Choroid plexus epithelial cell (primary cell): ENCODE data around the gene IREB2.

Experiments used
- DNase-seq: peaks from one replicate; pipeline ENCODE4 v3.0.0-alpha.2; 2010; ENCODE audit warnings: low read depth
- H3K4me3 ChIP-seq: 2 replicates; pipeline ENCODE4 v1.5.1; 2011; ENCODE audit warnings: low read depth, mild to moderate bottlenecking, control low read depth, low read length, moderate library complexity
- TF ChIP-seq, protein P1 (sequence below): conservative IDR thresholded peaks from 2 replicates; pipeline ENCODE4 v1.5.1; 2011; ENCODE audit warnings: low read depth, mild to moderate bottlenecking, control low read depth, inconsistent platforms, low read length, moderate library complexity

The IREB2 gene

GRCh38 chr15:78417754-78418630, 20.0 kb upstream of the IREB2 start:
- TF ChIP-seq, protein P1, sequence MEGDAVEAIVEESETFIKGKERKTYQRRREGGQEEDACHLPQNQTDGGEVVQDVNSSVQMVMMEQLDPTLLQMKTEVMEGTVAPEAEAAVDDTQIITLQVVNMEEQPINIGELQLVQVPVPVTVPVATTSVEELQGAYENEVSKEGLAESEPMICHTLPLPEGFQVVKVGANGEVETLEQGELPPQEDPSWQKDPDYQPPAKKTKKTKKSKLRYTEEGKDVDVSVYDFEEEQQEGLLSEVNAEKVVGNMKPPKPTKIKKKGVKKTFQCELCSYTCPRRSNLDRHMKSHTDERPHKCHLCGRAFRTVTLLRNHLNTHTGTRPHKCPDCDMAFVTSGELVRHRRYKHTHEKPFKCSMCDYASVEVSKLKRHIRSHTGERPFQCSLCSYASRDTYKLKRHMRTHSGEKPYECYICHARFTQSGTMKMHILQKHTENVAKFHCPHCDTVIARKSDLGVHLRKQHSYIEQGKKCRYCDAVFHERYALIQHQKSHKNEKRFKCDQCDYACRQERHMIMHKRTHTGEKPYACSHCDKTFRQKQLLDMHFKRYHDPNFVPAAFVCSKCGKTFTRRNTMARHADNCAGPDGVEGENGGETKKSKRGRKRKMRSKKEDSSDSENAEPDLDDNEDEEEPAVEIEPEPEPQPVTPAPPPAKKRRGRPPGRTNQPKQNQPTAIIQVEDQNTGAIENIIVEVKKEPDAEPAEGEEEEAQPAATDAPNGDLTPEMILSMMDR: no peak
- H3K4me3 ChIP-seq: no peak overlapping the region
- peak; percentile 62 for DNase-seq

- DNase-seq: no peak
- H3K4me3 ChIP-seq: no peak overlapping the region
- TF ChIP-seq, protein P1: no peak
Measured at GRCh38 chr15:78418686-78419085, 19.3 kb upstream of the IREB2 start.

DNA sequence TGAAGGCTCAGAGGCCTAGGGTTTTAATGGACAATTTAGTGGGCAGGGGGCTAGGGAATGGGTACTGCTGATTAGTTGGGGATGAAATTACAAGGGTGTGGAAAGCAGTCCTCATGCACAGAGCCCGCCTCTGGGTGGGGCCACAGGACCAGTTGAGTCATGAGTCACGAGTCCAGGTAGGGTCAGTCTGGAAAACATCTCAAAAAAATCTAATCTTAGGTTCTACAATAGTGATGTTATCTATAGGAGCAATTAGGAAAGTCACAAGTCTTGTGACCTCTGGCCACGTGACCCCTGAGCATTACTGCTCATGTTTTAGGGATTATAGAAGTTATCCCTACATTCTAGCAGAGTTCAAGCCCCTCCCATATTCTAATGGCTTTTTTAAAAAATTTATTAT, 18.6 kb upstream of the IREB2 start:
- no peak for DNase-seq
- TF ChIP-seq, protein P1: no peak
- H3K4me3 ChIP-seq: no peak overlapping the region

DNA sequence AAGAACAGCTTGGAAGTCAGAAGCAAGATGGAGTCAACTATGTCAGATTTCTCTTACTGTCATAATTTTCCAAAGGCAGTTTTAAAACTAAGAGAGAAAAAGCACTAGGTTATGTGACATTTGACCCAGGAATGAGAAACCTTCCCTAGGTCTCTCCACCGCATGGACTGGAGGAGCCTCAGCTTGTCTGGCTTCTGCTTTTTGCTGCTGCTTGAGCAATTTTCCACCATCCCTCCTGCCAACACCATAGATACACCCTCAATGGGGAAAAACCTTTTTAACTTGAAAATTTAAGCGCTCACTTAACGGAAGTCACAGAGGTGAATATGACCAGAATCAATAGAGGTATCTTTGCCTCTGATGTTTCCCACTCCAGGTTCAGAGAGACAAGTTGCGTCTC, 17.8 kb upstream of the IREB2 start:
- DNase-seq: no peak
- TF ChIP-seq, protein P1: no peak
- no peak overlapping the region for H3K4me3 ChIP-seq

- H3K4me3 ChIP-seq: no peak overlapping the region
- DNase-seq: no peak
- TF ChIP-seq, protein P1: no peak
Measured at GRCh38 chr15:78420766-78421165, 17.2 kb upstream of the IREB2 start.

DNA sequence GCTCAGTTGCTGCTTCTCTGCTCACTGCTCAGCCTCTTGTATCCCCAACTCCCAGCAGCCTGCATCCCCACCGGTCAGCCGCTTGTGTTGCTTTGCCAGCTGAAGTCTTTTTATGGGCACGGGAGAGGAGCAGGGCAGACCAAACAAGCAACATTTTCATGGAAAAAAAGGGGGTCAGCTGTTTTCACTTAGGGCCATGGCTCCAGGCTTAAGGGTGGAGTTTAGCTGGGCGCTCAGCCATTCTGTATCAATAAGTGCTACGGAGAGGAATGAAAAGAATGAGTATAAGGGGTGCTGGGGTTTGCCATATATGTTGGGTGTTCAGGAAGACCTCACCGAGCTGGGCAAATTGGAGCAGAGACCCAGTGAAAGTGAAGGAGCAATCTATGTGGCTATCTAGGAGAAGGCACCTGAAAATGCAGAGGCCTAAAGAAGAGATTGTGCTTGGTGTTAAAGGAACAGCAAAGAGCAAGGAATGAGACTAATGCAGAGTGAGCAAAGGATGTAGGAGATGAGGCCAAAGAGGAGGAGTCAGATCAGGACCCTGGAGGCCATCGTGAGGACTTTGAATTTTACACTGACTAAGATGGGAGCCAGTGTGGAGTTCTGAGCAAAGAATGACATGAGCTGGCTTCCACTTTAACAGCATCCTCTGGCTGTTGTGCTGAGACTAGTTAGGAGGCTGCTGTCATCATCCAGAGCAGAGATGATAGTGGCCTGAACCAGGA, 16.6 kb upstream of the IREB2 start:
- H3K4me3 ChIP-seq: no peak overlapping the region
- no peak for DNase-seq
- TF ChIP-seq, protein P1: no peak
